Fibroblast of skin of left biceps (primary cell): ENCODE results near the gene NOL4L.

Experiments used
- DNase-seq, 2 experiments: peaks; one replicate each; pipeline ENCODE4 v3.0.0-alpha.2; 2013; ENCODE audit warnings: low read depth in 2 of 2

Gene NOL4L

DNA sequence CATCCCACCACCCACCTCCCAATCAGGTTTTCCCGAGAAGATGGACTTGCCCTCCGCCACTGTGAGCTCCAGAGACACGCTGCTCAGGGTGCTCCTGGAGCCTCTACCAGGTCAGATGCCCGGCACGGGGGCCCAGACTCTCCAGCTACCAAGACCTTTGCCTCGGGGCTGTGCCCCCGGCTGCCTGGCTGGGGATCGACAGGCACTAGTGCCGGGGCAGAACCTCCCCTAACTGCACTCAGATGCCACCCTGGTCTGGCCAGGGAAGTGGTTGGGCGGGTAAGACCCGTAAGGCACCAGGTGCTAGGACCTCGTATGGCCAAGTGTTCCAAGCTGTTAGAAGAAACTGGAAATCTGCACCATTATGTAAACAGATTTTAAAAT is 126.3 kb downstream of the NOL4L start:
- DNase-seq, result no peak

DNA sequence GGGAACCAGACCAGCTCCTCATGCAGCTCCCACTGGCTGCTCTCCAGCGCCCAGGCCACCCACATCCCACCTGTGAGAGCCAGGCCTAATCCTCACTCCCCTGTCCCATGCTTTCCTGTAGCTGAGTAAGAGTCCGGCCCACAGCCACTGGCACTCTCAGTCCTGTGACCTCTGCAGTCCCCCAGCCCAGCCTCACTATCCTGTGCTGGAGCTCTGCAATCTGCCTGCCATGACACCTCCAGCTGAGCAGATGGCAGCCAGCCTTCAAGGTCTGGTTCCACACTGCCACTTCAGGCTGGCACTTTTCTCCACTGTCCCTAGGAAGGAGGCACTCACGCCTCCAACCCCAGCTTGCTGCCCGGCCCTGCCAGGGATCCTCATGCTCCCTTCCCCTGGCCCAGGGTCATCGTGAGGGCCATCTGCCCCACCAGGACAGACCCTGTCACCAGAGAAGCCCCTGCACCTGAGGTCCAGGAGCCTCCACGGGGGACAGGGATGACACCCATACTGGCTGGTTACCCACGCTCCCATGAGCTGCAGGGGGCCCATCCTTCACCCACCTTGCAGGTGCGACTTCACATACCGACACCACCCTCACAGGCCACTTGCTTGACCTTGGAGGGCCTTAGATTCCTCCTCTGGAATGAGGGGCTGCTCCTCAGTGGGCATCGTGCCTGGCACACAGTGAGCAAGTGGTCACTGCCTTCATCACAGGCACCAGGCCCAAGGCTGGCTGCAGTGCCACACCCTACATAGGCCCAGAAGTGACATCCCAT is 126.9 kb downstream of the NOL4L start:
- DNase-seq, result no peak

DNA sequence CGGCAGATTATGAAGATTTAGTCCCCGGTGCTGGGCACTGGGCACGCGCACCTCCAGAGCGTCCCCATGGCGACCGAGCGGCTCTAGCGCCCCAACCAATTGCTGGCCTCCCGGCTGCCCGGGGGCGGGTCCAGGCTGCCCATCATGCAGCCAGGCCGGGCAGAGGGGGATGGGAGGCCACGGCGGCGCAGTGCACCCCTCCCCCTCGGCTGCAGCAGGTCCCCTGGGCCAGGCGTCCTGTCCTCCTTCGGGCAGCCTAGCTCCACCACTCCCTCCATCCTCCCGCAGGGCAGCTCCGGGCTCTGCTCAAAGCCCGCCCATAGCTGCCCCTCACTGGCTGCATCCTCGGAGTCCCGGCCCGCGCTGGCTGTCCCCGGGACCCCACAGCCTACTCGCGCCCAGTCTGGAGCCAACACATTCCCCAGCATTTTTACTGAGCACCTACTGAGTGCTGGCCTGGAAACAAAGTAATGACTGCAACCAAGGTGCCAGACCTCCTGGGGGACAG is 127.6 kb downstream of the NOL4L start:
- no peak for DNase-seq

DNA sequence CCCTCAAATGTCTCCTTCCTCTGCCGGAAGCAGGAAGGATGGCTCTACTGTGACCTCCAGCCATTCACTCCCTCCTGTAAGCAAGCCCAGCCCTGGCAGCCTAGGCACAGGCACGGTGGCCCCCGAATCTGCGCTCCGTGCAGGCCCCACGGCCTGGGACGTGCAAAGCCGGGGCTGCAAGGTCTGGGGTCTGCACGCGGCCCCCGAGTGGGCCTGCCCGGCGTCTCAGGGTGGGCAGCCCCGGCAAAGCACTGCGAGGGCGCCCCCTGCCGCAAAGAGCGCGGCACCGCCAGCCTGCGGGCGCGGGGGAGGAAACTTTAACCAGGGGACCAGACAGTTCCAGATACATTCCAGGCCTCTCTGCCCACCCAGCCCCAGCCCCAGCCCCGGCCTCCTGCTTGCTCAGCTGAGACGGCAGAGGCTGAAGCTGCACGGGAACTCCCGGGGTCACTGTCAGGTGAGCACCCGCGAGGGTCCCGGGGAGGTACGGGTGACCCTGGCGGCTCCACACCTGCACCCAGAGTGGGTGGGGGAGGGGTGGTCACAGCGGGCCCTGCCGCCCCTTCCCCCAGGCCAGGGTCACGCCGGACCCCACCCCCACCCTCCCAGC is 128.2 kb downstream of the NOL4L start:
- no peak for DNase-seq

DNA sequence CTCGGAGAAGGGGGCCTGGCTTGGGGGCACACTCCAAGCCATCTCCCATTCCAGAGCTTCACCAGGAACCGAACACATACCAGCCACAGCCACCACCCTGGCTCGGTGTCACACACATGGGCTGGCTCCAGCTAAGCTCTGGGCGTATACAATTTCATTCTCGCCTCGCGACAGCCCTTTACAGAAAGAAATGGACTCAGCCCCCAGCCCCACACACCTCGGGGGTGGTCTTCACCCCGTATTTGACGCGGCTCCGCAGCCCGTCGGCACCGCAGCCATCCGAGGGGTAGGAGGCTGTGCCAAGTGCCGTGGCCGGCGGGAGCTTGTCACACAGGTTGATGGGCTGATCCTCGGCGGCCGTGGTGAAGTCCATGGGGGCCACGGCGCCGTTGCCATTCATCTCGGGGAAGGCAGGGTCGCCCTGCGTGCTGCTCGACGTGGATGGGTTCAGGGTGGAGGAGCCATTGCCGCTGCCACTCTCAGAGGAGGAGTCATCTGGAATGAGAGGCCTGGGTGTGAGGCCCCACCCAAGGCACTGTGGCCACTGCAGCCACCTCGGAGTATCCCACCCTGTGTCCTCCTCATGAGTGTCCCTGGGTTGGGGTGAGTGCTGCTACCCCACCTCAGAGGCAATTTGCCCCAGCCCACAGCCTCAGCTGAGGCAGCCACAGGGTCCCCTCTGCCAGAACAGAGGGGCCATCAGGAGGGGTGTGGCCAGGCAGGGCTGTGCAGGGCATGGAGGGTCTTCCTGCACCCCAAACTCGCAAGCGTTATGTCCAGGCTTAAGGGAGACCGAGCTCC is 129.0 kb downstream of the NOL4L start:
- DNase-seq, result no peak

DNA sequence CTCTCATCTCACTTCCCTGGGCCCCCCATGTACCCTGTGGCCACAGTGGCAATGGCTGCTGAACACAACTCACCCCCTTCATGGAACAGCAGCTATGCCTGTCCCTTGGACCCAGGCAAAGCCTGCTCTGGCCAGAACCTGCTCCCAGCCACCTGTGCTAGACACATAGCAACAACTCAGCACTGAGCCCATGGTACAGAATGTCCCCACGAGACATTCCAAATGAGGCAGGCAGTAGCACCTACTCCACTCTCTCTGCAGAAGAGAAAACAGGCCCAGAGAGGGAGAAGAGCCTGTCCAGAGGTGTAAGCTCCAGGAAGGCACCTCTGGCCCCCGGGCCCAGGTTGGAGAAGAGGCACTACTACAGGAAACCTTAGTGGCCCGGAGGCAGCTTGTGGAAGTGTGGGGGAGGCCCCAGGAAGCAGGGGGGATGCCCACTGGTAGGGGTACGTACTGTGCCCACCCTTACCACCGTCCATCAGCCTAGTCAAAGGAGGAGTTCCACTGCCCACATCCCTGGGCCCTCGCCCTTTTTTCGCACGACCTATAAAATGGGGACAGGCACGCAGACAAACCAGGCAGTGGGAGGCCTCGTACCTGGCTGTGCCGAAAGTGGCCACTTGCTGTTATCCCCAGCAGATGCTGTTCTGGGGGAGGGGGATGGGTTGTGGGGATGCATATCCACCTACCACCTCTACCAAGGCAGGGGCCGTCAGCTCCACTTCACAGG is 129.8 kb downstream of the NOL4L start:
- no peak for DNase-seq

DNA sequence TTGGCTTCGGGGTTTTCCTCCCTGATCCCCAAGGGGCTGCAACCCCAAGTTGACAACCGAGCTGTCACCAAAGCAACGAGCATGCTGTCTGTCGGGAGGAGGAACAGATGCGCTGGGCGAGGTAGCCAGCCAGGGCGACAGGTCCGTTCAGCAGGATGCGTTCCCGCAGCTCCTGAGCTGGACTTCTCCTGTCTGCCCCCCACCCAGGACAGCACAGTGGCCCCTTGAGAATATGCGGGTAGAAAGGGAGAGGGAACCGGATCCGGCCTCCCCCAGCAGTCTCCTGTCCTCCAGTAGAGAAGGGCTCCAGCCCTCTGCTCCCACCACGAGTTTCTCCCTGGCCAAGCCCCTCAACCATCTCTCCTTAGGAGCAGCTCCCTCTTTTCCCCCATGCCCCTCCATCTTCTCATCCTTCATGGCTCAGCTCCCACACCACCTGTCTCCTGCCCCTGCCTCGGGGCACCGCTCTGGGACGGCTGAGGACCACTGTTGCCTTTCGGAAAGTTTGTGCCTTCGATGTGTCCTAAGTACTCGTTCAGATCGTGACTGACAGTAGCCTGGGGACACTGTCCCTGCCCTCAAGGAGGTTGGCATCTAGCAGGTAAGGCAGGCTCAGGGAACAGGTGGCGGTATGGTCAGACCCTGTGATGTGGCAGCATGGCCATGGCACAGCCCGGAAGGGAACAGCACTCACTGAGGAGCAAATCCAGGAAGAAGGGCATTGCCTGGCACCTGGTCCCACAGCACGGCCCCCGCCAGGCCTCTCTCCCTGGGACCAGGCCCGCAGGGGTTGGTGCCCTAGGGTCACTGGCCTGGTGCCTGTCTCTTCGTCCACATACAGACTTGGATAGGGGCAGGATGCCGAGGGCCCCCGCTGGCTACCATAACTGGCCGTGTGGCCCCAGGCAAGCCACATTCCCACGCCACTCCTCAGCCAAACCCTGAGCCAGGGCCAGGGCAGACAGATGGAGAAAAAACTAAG is 130.7 kb downstream of the NOL4L start:
- DNase-seq, result no peak

DNA sequence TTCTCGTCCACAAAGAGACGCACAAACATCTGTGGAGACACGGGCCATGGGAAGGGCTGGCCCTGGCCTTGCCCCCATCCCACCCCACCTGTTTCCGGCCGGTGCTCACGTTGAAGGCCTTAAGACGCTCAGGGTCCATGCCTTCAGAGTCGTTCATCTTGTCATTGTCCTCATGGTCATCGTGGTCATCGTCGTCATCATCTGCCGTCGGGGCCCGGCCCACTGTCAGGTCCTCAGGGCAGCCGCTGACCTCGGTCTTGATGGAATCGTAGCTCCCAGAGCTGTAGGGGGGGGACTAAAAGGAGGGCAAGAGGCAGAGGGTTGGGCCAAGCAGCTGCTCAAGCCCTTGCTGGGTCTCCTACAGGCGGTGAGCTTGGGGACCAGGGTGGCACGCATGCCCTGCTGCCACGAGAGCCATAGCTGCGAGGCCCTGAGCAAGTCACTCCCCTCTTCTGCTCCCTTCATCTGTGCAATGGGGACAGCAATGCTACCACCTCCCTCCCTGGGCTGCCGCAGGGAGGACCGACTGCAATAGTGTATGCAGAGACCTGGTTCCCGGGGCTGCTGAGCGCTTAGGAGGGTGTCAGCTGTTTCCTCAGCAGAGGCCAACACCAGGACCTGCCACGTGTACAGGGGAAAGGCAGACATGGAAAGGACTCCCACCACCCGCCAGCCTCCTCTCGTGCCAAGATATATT is 131.5 kb downstream of the NOL4L start:
- DNase-seq, result no peak

DNA sequence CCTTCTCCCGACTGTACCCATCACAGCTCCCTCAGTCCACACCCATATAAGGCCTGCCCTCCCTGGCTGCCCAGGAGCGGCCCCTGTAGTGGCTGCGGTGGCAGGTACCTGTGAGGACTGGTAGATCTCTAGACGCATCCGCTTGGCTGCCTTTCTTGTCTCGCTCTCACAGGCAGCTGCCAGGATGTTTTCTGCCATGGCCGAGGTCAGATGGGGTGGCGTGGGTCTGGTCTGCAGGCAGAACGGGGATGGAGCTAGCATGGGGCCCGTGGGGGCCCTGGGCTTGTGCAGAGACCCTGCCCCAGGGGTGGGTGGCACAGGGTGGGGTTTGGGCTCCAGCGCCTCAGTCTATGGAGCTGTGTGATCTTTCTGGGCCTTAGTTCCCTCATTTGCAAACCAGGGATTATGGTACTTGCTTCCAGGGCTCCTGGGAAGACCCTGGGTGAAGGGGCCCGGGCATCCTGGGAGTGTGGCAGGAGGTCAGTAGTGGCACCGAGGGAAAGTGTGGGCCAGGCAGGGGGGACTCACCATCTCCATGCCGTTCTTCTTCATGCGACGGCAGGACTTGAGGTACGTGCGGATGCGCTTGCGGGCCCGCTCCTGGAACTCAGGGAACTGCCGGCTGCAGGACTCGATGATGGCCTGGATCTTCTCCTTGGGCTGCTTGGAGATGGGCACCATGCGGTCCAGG is 132.2 kb downstream of the NOL4L start:
- no peak for DNase-seq

DNA sequence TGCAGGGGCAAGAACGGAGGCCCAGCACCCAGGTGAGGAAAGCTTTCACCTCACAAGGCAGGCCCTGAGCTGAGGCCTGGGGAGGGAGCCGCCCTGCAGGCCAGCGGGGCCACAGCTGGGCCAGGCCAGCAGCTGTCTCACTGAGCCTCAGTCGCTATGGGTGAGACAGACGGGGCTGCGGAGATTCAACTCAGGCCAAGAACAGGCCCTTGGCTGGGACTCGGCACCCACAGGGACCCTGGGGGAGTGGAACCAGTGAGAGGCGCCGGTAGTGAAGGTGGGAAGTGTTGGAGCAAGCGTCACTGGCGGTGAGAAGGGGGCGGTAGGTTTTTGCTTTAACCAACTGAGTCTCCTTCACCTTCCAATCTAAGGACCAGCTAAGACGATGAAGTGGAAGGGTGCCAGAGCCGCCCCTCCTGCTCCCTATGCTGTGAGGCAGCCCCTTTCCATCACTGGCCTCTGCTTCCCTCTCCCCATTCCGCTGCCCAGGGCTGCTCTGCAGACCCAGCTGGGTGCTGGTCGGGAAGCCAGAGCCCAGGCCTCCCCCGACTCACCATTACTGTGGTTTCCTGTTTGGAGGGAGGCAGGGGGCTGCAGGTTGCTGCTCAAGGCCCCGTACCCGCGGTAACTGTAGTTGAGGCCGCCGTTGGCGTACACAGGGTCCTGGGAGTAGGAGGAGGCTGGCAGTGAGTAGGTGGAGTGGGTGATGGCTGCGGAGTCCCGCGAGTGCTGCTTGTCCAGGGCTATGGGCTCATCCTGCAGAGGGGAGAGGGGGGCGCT is 133.3 kb downstream of the NOL4L start:
- DNase-seq, result no peak

DNA sequence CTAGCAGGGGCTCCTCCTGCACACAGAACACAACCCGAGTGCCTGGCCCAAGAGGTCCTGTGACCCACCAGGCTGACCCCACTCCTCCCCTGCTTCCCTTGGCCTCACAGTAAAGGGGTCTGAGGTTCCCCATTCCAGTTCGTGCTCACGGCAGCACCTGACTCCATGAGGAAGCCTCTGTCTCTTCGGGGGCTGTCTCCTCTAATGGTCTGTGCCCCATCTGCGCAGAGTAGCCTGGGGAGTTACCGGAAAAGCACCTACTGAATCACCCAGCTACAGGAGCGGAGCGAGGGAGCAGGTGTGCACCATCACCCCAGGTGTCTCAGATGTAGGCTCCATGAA is 133.8 kb downstream of the NOL4L start:
- DNase-seq, result no peak

DNA sequence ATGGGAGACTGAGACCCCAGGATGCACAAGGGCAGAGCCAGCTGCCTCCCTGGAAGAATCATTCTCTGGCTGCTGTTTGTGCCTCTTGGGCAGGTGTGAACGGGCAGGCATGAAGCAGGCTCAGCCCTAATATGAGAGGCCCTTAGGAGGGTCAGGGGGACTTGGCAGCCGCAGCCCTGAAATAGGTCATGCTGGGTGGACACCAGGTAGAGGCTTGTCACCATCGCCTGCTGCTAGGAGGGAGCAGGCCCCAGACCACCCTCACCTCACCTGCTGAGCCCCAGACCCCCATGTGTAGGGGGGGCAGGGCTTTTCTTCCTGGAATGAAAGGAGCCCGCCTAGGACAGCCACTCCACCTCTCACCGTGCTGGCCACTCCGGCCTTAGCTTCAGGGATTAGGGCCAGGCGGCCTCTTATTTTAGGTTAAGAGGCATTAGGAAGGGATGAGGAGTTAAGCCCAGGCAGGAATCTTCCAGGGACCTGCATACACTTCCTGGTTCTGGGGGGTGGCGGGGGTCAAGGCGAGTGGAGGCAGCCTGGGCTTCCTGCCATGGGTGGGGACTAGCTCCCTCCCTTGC is 134.6 kb downstream of the NOL4L start:
- DNase-seq, result no peak

DNA sequence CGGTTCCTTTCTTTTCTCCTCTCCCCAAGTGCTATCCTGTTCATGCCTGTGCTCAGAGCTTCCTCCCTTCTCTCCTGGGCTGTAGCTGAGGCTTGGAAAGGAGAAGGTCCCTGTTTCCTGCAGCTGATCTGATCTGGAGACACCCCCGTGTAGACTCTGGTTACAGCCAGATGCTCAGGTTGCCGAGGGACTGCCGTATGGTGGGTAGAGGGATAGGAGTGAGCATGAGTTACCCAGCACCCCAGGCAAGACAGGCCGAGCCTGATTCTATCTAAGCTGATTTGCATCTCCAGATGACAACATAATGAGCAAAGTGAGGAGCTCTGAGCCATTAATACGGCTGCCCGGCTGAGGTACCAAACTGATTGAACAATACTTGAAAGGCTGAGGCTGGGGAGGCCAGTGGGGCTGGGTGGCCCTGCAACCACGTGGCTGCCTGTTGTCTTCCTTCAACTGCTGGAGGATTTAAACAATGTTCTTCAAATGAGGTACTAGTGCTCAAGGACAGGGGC is 135.2 kb downstream of the NOL4L start:
- DNase-seq, result no peak

DNA sequence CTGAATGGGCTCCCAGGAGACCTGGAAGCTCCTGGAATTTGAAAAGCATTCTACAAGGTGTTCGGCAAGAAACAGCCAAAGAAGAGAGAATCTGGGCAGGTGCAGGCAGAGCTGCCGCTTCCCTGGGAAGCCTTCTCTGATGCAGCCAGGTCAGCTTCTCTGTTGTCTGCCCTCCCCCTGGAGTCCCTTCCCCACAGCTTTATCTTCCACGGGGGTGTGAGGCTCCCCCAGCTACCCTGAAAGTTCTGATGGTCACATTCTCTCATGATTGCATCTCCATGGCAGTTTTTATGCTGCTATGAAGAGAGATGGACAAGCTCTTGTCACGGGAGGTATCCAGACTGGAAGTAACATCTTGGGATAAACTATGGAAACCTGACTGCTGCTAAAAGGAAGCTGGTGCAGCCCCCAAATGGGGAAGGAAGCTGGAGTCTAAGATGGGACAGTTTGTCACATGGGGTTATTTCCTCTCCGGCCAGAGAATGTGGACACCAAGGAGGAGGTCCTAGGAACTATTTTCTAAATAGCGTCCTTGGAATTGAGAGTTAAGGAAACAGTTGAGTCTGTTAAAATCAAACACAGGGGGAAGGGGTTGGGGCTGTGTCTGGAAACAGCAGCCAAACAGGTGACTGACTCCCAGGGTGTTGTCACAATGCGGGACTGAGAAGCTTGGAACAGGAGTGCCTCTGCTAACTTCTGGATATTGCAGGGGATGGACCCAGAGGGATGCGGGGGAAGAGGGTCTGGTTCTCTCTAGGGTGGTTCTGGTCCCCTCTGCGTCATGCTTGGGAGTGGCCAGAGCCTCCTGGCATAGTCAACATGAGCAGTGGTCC is 135.9 kb downstream of the NOL4L start:
- DNase-seq, result no peak

DNA sequence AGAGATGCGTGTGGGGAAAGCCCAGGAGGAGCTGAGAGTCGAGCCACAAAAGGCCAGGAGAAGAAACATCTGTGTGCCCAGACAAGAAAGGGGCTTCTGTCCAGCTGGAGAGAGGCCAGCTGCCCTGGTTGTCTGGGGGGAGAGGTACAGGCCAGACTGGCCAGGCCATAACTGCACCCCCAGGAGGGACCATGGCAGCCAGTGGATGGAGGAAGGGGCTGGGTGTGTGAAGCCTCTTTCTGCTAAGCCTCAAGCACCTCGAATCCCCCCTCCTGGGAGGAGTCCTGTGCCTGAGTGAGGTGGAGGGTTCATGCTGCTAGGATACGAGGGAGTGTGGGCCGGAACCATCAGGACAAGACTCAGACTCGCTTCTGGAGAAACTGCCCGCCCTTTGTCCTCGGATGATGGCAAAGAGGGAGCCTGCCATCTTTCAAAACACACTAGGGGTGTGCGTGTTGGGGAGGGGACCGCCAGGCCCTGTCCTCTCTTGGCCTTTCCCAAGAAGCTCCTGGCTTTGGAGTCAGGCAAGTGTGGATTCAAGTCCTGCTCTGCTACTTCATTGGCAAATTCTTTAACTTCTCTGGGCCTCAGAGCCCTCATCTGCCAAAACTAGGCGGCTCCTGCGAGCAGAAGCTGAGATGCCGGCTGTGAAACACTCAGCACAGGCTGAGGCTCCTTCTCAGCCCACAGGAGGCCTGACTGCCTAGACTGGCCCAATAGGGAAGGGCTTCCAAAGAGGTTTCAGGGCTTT is 136.7 kb downstream of the NOL4L start:
- DNase-seq, result no peak

DNA sequence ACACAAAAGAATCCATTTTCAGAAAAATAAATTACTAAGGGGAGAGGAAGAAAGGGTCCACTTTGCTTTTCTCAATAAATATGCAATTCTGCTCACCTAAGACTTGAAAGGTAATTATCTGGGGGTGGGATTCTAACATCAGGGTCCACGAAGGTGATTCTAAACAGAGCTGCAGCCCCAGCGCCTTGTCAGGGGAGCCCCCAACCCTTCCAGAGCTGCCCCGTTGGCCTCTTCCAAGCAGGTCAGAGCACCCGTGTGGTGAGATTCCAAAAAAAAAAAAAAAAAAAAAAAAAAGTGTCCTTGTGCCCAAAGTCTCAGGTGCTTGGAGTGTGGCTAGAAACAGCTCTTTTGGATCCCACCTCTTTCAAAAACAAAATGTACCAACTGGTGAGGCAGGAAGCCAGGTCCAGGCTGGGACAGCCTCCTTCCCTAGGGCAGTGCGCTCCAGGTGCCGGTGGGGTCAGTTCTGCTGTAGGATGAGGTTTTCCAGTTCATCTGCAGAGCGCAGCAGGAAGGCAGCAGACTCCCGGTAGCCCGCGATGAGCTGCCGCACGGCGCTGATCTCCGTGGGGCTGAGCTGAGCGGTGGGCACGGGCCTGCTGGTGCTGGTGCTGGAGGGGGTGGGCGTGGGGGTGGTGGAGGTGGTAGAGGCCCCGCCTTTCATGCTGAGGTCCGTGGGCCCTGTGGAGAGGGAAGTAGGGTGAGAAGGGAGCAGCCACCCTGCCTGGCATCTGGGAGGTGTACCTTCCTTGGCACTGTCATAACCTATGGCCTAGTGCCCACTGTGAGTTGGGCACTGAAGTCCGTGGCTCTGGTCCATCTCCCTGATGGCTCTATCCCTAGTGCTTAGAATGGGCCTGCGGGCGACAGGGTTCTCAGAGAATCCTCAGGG is 137.8 kb downstream of the NOL4L start:
- DNase-seq, result no peak
